GM13976 (cell line): ENCODE measurements around the gene OVOL2.

ENCODE experiments used
- DNase-seq: peaks from one replicate; pipeline ENCODE4 v3.0.0; 2012; ENCODE audit warnings: low spot score
- in situ Hi-C: fragments of 300-500 bp; cut with MboI; formaldehyde crosslinking; loops from one replicate; pipeline ENCODE4 v1.12.0; 2022; ENCODE audit warnings: low sequenced_read_pairs, mixed read lengths, inconsistent platforms; ENCODE audit not compliant: unreplicated experiment
- TF ChIP-seq, protein P1 (sequence below): IDR thresholded peaks from 2 replicates; pipeline ENCODE4 v1.5.1; 2012; ENCODE audit warnings: borderline replicate concordance, mild to moderate bottlenecking; ENCODE audit not compliant: insufficient read depth; ENCODE audit errors: extremely low read depth, missing control alignments, control extremely low read depth

OVOL2 gene

DNA sequence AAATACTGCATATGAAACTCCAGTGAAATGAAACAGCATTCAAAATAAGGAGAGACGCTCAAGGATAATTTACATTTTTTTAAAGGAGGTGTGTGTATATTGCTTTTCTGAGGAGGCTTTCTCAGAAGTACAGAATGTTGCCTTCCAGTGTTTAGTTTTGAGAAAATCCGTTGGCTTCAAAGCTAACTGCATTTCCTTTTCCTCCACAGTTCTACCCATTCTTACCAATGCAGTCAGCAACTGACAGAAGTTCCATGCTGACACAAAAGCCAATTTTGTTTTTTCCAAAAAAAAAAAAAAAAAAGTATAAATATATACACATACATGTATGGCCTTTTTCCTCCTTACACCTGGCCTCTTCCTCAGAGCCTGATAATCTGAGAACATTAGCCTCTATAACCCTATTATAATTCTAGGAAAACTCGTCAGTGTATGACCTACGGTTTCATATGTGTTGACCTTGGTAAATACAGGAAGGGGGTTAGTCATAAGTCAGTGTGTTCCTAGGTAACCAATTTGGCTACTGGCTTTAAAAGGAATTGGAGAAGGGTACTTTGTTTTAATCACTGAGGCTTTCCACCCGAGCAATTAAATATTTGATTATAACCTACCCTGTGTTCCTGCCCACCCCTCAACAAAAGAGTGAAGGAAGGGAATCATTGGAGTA, 64.7 kb downstream of the OVOL2 start:
- TF ChIP-seq, protein P1, sequence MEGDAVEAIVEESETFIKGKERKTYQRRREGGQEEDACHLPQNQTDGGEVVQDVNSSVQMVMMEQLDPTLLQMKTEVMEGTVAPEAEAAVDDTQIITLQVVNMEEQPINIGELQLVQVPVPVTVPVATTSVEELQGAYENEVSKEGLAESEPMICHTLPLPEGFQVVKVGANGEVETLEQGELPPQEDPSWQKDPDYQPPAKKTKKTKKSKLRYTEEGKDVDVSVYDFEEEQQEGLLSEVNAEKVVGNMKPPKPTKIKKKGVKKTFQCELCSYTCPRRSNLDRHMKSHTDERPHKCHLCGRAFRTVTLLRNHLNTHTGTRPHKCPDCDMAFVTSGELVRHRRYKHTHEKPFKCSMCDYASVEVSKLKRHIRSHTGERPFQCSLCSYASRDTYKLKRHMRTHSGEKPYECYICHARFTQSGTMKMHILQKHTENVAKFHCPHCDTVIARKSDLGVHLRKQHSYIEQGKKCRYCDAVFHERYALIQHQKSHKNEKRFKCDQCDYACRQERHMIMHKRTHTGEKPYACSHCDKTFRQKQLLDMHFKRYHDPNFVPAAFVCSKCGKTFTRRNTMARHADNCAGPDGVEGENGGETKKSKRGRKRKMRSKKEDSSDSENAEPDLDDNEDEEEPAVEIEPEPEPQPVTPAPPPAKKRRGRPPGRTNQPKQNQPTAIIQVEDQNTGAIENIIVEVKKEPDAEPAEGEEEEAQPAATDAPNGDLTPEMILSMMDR: no peak
- in situ Hi-C loops: no loop called here
- no peak for DNase-seq

DNA sequence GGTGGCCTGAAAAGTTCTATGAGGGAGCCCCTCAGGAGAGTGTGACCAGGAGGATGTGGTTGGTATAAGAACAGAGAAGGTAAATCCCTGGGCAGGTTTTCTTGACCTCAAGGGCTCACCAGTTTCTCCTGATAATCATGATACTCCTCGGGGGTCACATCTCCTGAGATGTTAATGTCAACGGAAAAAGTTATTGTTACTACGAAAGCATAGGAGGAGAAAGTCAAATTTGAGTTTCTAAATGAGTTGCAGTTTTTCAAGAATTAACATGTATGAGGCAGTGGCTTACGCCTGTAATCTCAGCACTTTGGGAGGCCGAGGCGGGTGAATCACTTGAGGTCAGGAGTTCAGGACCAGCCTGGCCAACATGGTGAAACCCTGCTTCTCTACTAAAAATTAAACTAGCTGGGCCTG, 65.5 kb downstream of the OVOL2 start:
- in situ Hi-C loops: no loop called here

DNA sequence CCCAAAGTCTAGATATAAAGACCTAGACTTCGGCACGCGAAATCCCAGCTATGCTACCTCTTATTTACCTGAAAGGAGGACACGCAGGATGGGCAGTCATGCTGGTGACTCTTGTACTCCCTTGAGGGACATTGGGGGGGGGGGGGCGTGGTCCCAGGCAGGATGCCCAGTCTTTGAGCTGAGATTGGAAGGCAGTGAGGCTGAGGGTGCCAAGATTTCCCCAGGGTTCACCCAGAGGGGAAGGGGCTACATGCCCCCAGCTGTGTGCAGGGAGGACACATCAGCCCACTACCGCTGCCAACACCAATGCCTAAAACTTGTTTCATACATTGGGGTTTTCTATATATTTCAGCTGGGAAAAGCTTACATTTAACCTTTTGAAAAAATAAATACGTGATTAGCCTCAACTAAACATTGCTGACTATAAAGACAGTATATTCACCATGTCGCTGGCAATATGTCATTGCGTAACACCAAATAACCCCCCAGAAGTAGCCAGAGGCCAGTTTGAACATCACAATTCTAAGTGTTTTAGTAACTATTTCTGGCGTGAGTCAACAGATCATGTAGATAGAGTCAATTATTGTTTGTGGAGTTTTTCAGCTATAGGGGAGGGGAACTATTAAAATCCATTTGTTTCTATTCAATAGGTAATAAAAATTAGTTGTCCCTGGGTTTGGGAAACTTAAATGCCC, 67.3 kb downstream of the OVOL2 start:
- TF ChIP-seq, protein P1: no peak
- no peak for DNase-seq
- in situ Hi-C loops: no loop called here

More for the DNA sequence above, 65.5 kb downstream of the OVOL2 start:
- peak; percentile 56 for DNase-seq
- TF ChIP-seq, protein P1: no peak

DNA sequence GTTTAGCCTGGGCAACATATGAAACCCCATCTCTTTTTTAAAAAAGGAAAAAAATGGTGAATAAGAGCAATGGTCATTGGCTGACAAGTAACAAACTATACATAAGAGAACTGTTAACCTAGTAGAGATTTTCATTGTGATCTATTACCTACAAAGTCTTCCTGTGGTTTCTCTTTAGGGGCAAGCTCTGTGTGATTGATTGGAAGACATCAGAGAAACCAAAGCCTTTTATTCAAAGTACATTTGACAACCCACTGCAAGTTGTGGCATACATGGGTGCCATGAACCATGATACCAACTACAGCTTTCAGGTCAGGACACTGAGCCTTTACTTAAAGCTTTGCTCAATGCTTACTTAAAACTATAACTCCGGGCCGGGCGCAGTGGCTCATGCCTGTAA, 69.7 kb downstream of the OVOL2 start:
- DNase-seq: no peak
- in situ Hi-C loops: no loop called here
- TF ChIP-seq, protein P1: no peak

DNA sequence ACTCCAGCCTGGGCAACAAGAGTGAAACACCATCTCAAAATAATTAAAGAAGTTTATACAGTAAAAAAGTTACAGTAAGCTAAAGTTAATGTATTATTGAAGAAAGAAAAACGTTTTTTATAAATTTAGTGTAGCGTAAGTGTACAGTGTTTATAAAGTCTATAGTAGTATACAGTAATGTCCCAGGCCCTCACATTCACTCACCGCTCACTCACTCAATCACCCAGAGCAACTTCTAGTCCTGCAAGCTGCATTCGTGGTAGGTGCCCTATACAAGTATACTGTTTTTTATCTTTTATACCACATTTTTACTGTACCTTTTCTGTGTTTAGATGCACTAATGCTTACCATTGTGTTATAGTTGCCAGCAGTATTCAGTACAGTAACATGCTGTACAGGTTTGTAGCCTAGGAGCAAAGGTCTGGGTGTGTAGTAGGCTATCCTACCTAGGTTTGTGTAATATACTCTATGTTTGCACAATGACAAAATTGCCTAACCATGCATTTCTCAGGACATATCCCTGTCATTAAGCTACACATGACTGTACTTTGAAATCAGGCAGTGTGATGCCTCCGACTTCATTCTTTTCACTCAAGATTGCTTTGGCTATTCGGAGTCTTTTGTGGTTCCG, 72.2 kb downstream of the OVOL2 start:
- TF ChIP-seq, protein P1: no peak
- in situ Hi-C loops: no loop called here

DNA sequence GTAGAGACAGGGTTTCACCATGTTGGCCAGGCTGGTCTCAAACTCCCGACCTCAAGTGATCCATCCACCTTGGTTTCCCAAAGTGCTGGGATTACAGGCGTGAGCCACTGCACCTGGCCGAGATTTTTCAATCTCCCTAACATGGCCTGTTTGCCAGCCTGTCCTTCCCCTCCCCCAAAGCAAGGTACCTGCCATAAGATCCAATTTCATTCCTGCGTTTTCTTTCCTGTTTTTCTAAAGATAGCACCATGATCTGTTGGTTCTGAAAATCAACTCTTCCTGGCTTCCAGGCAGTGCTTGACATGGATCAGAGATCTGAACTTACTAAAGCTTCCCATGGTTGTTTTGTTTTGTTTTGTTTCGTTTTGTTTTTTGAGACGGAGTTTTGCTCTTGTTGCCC, 81.4 kb downstream of the OVOL2 start:
- TF ChIP-seq, protein P1: no peak
- DNase-seq: no peak
- in situ Hi-C loops: no loop called here

More for the DNA sequence above, 72.2 kb downstream of the OVOL2 start:
- DNase-seq: no peak
